ENCODE results near the gene CD9.

DNA sequence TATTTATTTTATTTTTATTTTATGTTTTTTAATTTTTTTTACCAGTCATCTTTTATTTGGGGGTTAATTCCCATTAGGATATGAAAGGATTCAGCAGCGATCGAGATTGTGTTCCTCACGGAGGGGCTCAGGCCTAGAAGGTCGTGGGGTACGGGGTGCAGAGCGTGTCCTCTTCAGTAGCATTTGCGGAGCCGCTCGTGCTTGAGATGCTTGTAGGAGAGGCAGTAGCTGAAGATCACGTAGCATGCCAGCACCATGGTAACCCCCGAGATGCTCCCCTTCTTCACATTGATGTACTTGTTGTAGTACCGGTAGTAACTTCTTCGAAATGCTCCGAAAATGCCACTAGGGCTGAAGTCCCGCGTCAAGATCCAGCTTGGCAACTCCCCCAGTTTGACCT is 69.8 kb downstream of the CD9 start:
- TF ChIP-seq POLR2A (IDR thresholded peaks at IDR 0.05; ENCODE audit: low read depth, low read length) (no peak), TAF1 (IDR thresholded peaks at IDR 0.05; ENCODE audit: low read depth, low read length) (no peak), POLR2AphosphoS5 (IDR thresholded peaks at IDR 0.05; ENCODE audit: low read depth, low read length) (no peak), SPI1 (IDR thresholded peaks at IDR 0.05; ENCODE audit: low read depth, low read length) (no peak), PAX5 (IDR thresholded peaks at IDR 0.05; ENCODE audit: insufficient read depth, low read length, severe bottlenecking) (no peak), POU2F2 (IDR thresholded peaks at IDR 0.05; ENCODE audit: low read depth, low read length) (no peak)
